Esophagus (tissue), 2 donors: ENCODE data around the gene SHROOM2. TPM values are rescaled to one million over a fixed set of nuclear protein-coding genes. Genes with fewer than 3 reads are reported as not detected.

Source experiments
- H3K27ac ChIP-seq, 2 donors: one replicate each; pipeline ENCODE4 v1.5.1; 2013; ENCODE audit warnings: low read depth in 2 of 2, mild to moderate bottlenecking in 2 of 2, inconsistent platforms in 1 of 2, low read length in 1 of 2, moderate library complexity in 1 of 2
- H3K27me3 ChIP-seq, 2 donors: one replicate each; pipeline ENCODE4 v1.6.1; 2013; ENCODE audit warnings: low read length in 2 of 2, control low read depth in 1 of 2, mild to moderate bottlenecking in 1 of 2; ENCODE audit not compliant: insufficient read depth in 2 of 2, control insufficient read depth in 1 of 2
- H3K36me3 ChIP-seq, 2 donors: one replicate each; pipeline ENCODE4 v1.6.1; 2013; ENCODE audit warnings: low read length in 1 of 2; ENCODE audit not compliant: control insufficient read depth in 2 of 2, insufficient read depth in 2 of 2
- H3K4me1 ChIP-seq, 2 donors: one replicate each; pipeline ENCODE4 v1.6.1; 2013; ENCODE audit warnings: low read length in 1 of 2; ENCODE audit not compliant: control insufficient read depth in 2 of 2, insufficient read depth in 2 of 2
- H3K4me3 ChIP-seq, 2 donors: one replicate each; pipeline ENCODE4 v1.5.1; 2013; ENCODE audit warnings: low read length in 2 of 2, mild to moderate bottlenecking in 2 of 2, low read depth in 1 of 2, moderate library complexity in 1 of 2
- H3K9me3 ChIP-seq, 2 donors: one replicate each; pipeline ENCODE4 v1.6.1; 2013; ENCODE audit warnings: mild to moderate bottlenecking in 2 of 2, low read depth in 1 of 2, low read length in 1 of 2, moderate library complexity in 1 of 2; ENCODE audit not compliant: control insufficient read depth in 2 of 2, insufficient read depth in 1 of 2
- WGBS, 2 donors: extraction: QIAGEN DNeasy Blood & Tissue Kit; methylation state at CpG; one replicate each; pipeline ENCODE4 v1.1.7; 2013; 5-methylcytosine and 5-hydroxymethylcytosine counted together
- polyA plus RNA-seq, 2 donors: library from polyadenylated mRNA; stranded (reverse); fragments of 200-250 nt; gene quantifications; one replicate each; pipeline ENCODE4 v1.2.3, GENCODE V29; 2013
- donor health status: healthy with polysubstance abuse.
- donor health status: Bipolar disorder and iron deficiency.

Gene SHROOM2
- polyA plus RNA-seq, 2 donors, result 3.3 to 3.8 TPM

DNA sequence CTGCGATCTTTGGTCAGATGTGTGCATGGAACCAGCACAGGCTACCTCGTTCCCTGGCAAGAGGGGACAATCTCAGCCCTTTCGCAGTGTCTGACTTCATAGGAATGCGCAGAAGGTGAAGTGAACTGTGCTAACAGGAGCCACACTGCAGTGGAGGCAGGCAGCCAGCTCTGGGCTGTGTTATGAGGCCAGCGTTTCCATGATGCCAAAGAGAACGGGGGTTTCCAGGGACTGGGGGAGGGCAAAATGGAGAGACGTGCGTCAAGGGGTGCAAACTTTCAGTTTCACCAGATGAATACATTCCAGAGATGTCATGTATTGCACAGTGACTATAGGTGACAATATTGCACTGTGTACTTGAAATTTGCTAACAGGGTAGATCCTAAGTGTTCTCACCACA, 211.3 kb downstream of the SHROOM2 start:
- Histone ChIP-seq H3K4me3 (no peak overlapping the region), H3K27me3 (no peaks in the 10 kb centered on the region), H3K4me1 (no peaks in the 10 kb centered on the region), H3K9me3 (no peaks in the 10 kb centered on the region), H3K27ac (no peak overlapping the region), H3K36me3 (no peaks in the 10 kb centered on the region)
- 75 to 81% methylated on average over 8 of the region's 8 CpGs for WGBS, 2 donors

Other genes starting within 250 kb of the SHROOM2 start
- gene GPR143, start 20.6 kb upstream of the SHROOM2 start, polyA plus RNA-seq, result 1 to 10 TPM; 1.7 to 2.2 TPM
- under 1 TPM; 0.15 to 0.45 TPM for gene CLDN34, start 180.9 kb downstream of the SHROOM2 start, polyA plus RNA-seq